MM.1S (cell line): Measurements from ENCODE around the gene TLDC2.

Experiments
- DNase-seq: peaks from one replicate; pipeline ENCODE4 v3.0.0-alpha.2; 2015
- H2AFZ ChIP-seq: fragments of 300-600 bp; sonication (generic); 2 replicates; pipeline ENCODE4 v1.6.0; 2016; ENCODE audit warnings: antibody characterized with exemption, low read length
- H3F3A ChIP-seq: fragments of 300-600 bp; sonication (generic); 2 replicates; pipeline ENCODE4 v1.6.1; 2016; ENCODE audit warnings: mild to moderate bottlenecking, antibody characterized with exemption, low read length, moderate library complexity, mixed read lengths; ENCODE audit not compliant: insufficient read depth
- H3K27ac ChIP-seq: fragments of 300-600 bp; sonication (generic); 2 replicates; pipeline ENCODE4 v1.5.1; 2016; ENCODE audit warnings: mild to moderate bottlenecking, low read length
- H3K27me3 ChIP-seq: fragments of 300-600 bp; sonication (generic); replicated peaks from 2 replicates; pipeline ENCODE4 v1.6.0; 2016; ENCODE audit warnings: low read length; ENCODE audit not compliant: insufficient read depth
- H3K36me3 ChIP-seq: fragments of 300-600 bp; sonication (generic); replicated peaks from 2 replicates; pipeline ENCODE4 v1.6.1; 2016; ENCODE audit warnings: mild to moderate bottlenecking, low read length, mixed read lengths; ENCODE audit not compliant: insufficient read depth
- H3K4me1 ChIP-seq: fragments of 300-600 bp; sonication (generic); 2 replicates; pipeline ENCODE4 v1.6.1; 2016; ENCODE audit warnings: low read length, mixed read lengths
- H3K4me2 ChIP-seq: fragments of 300-600 bp; sonication (generic); 2 replicates; pipeline ENCODE4 v1.6.0; 2016; ENCODE audit warnings: low read depth, low read length
- H3K4me3 ChIP-seq: fragments of 300-600 bp; sonication (generic); 2 replicates; pipeline ENCODE4 v1.5.1; 2016; ENCODE audit warnings: low read length, mixed read lengths
- H3K79me2 ChIP-seq: fragments of 300-600 bp; sonication (generic); 2 replicates; pipeline ENCODE4 v1.6.1; 2016; ENCODE audit warnings: mixed run types, low read length, mixed read lengths
- H3K9ac ChIP-seq: fragments of 300-600 bp; sonication (generic); 2 replicates; pipeline ENCODE4 v1.6.1; 2016; ENCODE audit warnings: low read length, mixed read lengths
- H3K9me2 ChIP-seq: fragments of 300-600 bp; sonication (generic); replicated peaks from 2 replicates; pipeline ENCODE4 v1.6.1; 2016; ENCODE audit warnings: mild to moderate bottlenecking, low read length, mixed read lengths; ENCODE audit not compliant: insufficient read depth
- H3K9me3 ChIP-seq: fragments of 300-600 bp; sonication (generic); replicated peaks from 2 replicates; pipeline ENCODE4 v1.6.1; 2016; ENCODE audit warnings: mild to moderate bottlenecking, low read length, mixed read lengths; ENCODE audit not compliant: insufficient read depth
- H4K20me1 ChIP-seq: fragments of 300-600 bp; sonication (generic); 2 replicates; pipeline ENCODE4 v1.6.1; 2016; ENCODE audit warnings: mild to moderate bottlenecking, low read length, moderate library complexity, mixed read lengths; ENCODE audit not compliant: insufficient read depth
- EZH2 ChIP-seq: fragments of 300-600 bp; sonication (generic); optimal IDR thresholded peaks from 2 replicates; pipeline ENCODE3; 2017; ENCODE audit warnings: low read depth, mild to moderate bottlenecking, antibody characterized with exemption, low read length, mixed read lengths
- EZH2phosphoT487 ChIP-seq: fragments of 300-600 bp; sonication (generic); IDR thresholded peaks from 2 replicates; pipeline ENCODE4 v1.6.1; 2018; ENCODE audit warnings: antibody characterized with exemption, low read length
- TF ChIP-seq, protein P1 (sequence below): fragments of 300-600 bp; sonication (generic); IDR thresholded peaks from 2 replicates; pipeline ENCODE4 v1.5.1; 2016; ENCODE audit warnings: antibody characterized with exemption, low read length, mixed read lengths

The TLDC2 gene

DNA sequence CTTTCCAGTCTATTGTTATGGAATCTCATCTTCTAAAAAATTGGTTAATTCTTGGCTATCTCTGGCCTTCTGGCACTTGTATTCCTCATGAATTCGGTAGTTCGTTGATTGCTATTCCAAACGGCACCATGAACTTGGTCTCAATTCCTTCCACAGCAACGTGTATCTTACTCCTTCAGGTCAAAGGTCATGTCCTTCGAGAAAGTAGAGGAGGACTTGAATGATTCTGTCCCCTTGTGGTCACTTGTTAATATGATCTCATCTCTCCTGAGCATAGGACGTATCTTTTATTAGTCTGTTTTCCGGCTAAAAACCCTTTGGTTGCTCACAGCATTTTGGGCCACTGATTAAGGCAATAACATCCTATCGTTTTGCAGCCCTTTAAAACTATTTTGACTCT, 9.4 kb downstream of the TLDC2 start:
- TF ChIP-seq, protein P1, sequence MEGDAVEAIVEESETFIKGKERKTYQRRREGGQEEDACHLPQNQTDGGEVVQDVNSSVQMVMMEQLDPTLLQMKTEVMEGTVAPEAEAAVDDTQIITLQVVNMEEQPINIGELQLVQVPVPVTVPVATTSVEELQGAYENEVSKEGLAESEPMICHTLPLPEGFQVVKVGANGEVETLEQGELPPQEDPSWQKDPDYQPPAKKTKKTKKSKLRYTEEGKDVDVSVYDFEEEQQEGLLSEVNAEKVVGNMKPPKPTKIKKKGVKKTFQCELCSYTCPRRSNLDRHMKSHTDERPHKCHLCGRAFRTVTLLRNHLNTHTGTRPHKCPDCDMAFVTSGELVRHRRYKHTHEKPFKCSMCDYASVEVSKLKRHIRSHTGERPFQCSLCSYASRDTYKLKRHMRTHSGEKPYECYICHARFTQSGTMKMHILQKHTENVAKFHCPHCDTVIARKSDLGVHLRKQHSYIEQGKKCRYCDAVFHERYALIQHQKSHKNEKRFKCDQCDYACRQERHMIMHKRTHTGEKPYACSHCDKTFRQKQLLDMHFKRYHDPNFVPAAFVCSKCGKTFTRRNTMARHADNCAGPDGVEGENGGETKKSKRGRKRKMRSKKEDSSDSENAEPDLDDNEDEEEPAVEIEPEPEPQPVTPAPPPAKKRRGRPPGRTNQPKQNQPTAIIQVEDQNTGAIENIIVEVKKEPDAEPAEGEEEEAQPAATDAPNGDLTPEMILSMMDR, result no peak
- no peak for TF ChIP-seq EZH2phosphoT487
- TF ChIP-seq EZH2, result no peak
- H3K9me3 ChIP-seq, result no peaks in the 10 kb centered on the region
- no peak overlapping the region for H2AFZ ChIP-seq
- H4K20me1 ChIP-seq, result no peaks in the 10 kb centered on the region
- H3K9me2 ChIP-seq, result no peaks in the 10 kb centered on the region
- no peak overlapping the region for H3K4me2 ChIP-seq
- no peaks in the 10 kb centered on the region for H3K27me3 ChIP-seq
- H3K27ac ChIP-seq, result no peak overlapping the region
- DNase-seq, result no peak
- no peaks in the 10 kb centered on the region for H3F3A ChIP-seq
- H3K4me1 ChIP-seq, result peaks cover 5% of the 10 kb centered on the region
- no peak overlapping the region for H3K9ac ChIP-seq
- H3K36me3 ChIP-seq, result no peaks in the 10 kb centered on the region
- no peak overlapping the region for H3K4me3 ChIP-seq
- no peaks in the 10 kb centered on the region for H3K79me2 ChIP-seq

DNA sequence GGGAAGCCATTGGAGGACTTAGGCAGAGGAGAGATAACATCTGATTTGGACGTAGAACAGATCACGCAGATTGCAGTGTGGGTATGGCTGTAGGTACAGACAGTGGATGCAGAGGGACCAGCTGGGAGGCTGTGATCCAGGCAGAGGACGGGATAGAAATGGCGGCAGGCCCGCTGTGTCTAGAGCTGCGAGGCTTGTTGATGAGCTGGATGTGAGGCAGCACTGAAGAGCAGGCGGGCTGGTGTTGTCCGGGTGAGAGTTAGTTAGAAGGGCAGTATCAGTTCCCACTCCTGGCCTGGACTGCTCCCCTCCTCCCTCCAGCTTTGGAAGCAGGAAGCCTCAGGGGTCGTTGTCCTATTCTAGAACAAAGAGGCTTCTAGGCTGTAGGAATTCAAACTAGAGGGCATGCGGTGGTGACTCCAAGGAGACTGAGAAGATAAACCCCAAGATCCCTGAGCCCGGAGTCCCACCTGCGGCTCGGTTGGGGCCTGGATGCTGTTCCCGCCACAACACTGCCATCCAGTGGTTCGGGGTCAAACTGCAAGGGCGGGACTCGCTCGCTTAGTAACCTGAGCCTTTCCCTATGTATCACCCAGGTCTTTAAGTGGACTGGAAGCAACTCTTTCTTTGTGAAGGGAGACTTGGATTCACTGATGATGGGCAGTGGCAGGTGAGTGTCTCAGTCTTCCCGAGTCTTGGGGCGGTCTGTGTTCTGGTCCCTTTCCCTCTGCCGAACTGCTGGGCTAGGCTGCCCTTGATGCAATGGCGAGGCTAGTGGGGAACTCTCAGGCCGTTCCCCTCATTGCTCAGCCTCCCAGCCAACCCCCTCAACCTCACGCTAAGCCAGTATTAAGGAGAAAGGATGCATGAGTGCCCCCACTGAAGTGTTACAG, 11.2 kb downstream of the TLDC2 start:
- no peaks in the 10 kb centered on the region for H3K27me3 ChIP-seq
- H3K9ac ChIP-seq, result peak overlapping the region; percentile 2; the same call in 1 of the 2 replicates
- peak; percentile 82 for DNase-seq
- H3K9me2 ChIP-seq, result no peaks in the 10 kb centered on the region
- H3F3A ChIP-seq, result no peaks in the 10 kb centered on the region
- no peaks in the 10 kb centered on the region for H4K20me1 ChIP-seq
- no peaks in the 10 kb centered on the region for H3K79me2 ChIP-seq
- H2AFZ ChIP-seq, result peak overlapping the region; percentile 17; the same call in 1 of the 2 replicates
- no peaks in the 10 kb centered on the region for H3K9me3 ChIP-seq
- peak overlapping the region; percentile 60; the same call in 1 of the 2 replicates for H3K4me2 ChIP-seq
- no peak for TF ChIP-seq EZH2phosphoT487
- TF ChIP-seq, protein P1, result peak; percentile 96
- H3K4me1 ChIP-seq, result peaks cover 5% of the 10 kb centered on the region
- H3K36me3 ChIP-seq, result no peaks in the 10 kb centered on the region
- H3K4me3 ChIP-seq, result no peak overlapping the region
- peak overlapping the region; percentile 4; the same call in 1 of the 2 replicates for H3K27ac ChIP-seq

DNA sequence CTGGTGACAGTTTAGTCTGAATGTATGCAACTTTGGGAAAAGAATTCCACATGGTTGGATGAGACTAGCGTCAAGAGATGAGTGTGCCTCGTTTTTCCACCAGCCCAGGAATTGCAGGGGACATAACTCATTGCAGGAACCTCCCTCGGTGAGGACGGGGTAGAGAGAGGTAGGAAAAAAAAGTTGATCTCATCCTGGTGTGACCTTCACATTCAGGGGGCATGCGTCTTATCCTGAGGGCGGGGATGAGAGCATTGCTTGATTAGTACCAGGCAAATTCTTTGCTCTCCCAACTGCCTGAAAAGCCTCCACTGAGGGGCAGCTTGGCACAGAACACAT, 11.8 kb downstream of the TLDC2 start:
- H3K4me2 ChIP-seq, result no peak overlapping the region
- no peaks in the 10 kb centered on the region for H3K79me2 ChIP-seq
- no peak overlapping the region for H3K4me3 ChIP-seq
- TF ChIP-seq EZH2 (no peak), EZH2phosphoT487 (no peak)
- TF ChIP-seq, protein P1, result no peak
- H3F3A ChIP-seq, result no peaks in the 10 kb centered on the region
- H4K20me1 ChIP-seq, result no peaks in the 10 kb centered on the region
- H3K27ac ChIP-seq, result no peak overlapping the region
- H3K4me1 ChIP-seq, result peaks cover 5% of the 10 kb centered on the region
- H3K9me2 ChIP-seq, result no peaks in the 10 kb centered on the region
- DNase-seq, result no peak
- no peaks in the 10 kb centered on the region for H3K36me3 ChIP-seq
- H3K27me3 ChIP-seq, result no peaks in the 10 kb centered on the region
- no peak overlapping the region for H3K9ac ChIP-seq
- no peaks in the 10 kb centered on the region for H3K9me3 ChIP-seq
- H2AFZ ChIP-seq, result no peak overlapping the region
